ENCODE results near the gene CERS5. TPM values are rescaled to one million over a fixed set of nuclear protein-coding genes. Genes with fewer than 3 reads are reported as not detected.

The CERS5 gene
- polyA plus RNA-seq, 3 donors from 2014 or later, result 57.2 to 104 (median 64.0) TPM

DNA sequence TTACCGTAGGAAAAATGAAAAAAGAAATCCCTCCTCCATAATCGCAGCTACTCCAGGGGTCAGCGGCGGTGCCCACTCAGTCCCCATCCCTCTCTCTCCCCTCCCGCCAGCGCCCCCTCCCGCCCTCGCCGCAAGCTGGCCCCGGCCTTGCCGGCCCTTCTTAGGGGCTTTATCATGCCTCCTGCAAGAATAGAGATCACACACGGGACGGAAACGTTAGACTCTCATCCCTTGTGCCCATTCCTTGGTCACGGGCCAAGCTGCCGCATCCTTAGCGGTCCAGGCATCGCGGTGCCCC lies 55.8 kb downstream of the CERS5 start:
- no peak for DNase-seq
- Mint-ChIP-seq H3K4me3 (peak overlapping the region; percentile 95 to 99 (median 98)), H3K27me3 (ENCODE audit: low read depth in 3 of 3) (peaks cover 1 to 12% (median 3%) of the 10 kb centered on the region in 3 donors), H3K9me3 (no peaks in the 10 kb centered on the region), H3K27ac (peak overlapping the region; percentile 97 to 99 (median 98)), H3K36me3 (peaks cover under 1 to 4% (median 3%) of the 10 kb centered on the region in 3 donors), H3K4me1 (peaks cover 28 to 38% of the 10 kb centered on the region in 2 donors)

DNA sequence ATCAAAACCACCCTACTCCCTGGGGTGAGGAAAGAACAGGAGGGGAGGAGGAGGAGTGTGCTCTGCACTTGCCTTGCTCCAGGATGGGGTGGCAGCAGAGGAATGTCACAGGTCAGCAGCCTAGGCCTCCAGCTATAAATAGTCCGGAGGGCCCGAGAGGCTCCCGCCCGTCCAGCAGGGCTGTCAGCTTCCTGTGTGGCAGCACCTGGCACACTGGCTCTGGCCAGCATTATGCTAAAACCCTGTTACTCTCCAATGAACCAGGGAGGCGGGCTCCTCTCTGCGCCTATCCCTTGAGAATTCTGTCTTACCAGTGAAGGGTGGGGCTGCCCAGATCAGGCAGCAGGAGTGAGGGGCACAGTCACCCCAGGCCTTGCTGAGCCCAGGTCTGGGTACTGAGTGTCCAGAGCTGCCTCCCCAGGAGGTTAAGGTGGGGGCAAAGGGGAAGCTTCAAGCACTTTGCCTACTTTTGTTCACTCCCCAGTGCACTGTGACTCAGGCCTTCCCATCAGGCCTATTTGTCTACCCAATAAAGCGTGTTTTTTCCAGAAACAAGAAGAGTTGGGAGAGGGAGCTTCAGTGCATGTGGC lies 56.3 kb downstream of the CERS5 start:
- DNase-seq, result no peak
- peaks cover 0 to 3% (median 3%) of the 10 kb centered on the region in 3 donors for H3K36me3 Mint-ChIP-seq
- H3K27me3 Mint-ChIP-seq (ENCODE audit: low read depth in 3 of 3), result peaks cover 1 to 12% (median 3%) of the 10 kb centered on the region in 3 donors
- H3K9me3 Mint-ChIP-seq, result no peaks in the 10 kb centered on the region
- peaks cover 25 to 33% of the 10 kb centered on the region in 2 donors for H3K4me1 Mint-ChIP-seq
- peak overlapping the region in 5 of 6 donors; percentile 42 to 99 (median 97) for H3K27ac Mint-ChIP-seq
- H3K4me3 Mint-ChIP-seq, result peak overlapping the region; percentile 95 to 99 (median 98)

DNA sequence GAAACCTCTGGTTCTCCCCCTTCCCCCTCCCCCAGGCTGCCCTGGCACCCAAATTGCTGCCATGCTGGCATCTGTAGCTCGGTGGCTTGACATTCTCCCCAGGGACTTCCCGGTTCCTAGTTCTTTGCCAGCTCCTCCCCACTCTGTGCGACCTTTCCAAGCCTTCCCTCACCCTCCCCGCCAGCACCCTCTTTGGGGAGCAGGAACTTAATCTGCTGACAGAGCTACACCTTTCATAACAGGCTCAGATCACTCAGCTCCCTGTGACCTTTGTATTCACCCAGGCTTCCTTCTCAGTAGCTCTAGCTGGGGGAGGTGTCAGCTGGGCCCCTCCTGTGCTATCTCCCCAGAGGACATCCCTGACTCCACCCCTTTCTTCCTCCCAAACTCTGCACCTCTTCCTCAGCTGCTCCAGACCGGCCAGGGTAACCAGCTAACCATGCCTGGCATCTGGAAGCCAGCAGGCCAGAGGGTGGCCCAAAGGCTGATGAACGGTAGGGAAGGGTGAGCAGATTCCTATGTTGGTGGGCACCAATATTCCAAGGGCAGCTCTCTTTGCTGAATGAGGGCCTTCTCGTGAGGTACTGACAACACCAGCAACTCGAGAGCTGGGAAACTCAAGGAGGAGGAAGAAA lies 56.9 kb downstream of the CERS5 start:
- Mint-ChIP-seq H3K4me3 (peak overlapping the region in 2 of 5 donors; percentile 36 to 65), H3K9me3 (no peaks in the 10 kb centered on the region)

DNA sequence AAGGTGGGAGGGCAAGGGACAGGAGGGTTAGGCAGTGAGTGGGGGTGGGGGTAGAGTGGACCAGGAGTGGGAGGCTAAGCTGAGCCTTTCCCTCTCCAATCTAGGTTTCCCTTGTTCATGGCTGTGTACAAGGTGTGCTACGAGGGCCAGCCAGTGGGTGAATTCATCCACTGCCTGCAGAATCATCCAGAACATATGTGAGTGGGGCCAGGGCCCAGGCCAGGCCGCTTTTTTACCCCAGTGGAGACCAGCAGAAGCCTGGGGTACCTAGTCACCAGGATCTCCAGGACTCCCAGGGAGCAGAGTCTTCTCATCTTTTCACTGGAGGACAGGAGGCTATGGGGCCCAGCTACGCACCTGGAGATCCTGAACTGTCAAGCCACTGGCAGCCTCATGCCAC lies 57.9 kb downstream of the CERS5 start:
- Mint-ChIP-seq H3K27ac (no peak overlapping the region), H3K27me3 (ENCODE audit: low read depth in 3 of 3) (peaks cover 1 to 13% (median 3%) of the 10 kb centered on the region in 3 donors), H3K4me1 (peaks cover 18 to 23% of the 10 kb centered on the region in 2 donors), H3K9me3 (no peaks in the 10 kb centered on the region), H3K36me3 (peaks cover 0 to under 1% (median 0%) of the 10 kb centered on the region in 3 donors), H3K4me3 (no peak overlapping the region)
- no peak for DNase-seq

More for the DNA sequence above, 56.9 kb downstream of the CERS5 start:
- peaks cover 0 to 3% (median 0%) of the 10 kb centered on the region in 3 donors for H3K36me3 Mint-ChIP-seq
- H3K27me3 Mint-ChIP-seq (ENCODE audit: low read depth in 3 of 3), result peaks cover 1 to 12% (median 3%) of the 10 kb centered on the region in 3 donors
- no peak for DNase-seq
- peaks cover 20 to 28% of the 10 kb centered on the region in 2 donors for H3K4me1 Mint-ChIP-seq
- H3K27ac Mint-ChIP-seq, result peak overlapping the region in 2 of 6 donors; percentile 42 to 73

DNA sequence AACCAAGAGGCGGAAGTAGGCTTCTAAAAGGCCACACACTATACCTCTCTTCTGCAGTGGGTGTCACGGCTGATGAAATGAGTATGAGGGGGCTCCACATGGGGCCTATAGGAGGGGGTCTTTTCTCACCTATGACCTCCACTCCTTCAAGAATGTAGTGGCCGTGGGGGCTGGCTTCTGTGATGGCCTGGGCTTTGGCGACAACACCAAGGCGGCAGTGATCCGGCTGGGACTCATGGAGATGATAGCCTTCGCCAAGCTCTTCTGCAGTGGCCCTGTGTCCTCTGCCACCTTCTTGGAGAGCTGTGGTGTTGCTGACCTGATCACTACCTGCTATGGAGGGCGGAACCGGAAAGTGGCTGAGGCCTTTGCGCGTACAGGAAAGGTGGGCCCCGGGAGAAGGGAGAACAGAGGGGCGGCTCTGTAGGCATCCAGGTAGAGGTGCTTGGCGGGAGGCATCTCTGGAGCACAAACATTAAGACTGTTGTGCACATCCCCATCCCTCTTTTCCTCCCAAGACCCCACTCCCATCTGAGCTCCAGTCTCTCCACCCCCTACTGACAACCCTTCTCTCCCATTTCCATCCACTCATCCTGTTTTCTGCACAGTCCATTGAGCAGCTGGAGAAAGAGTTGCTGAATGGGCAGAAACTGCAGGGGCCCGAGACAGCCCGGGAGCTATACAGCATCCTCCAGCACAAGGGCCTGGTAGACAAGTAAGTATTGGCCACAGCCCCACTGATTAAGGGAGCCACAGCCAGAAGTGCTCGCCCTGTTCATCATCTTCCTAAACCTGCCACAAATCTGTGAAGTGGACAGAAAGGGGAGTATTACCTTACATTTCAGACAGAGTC lies 59.5 kb downstream of the CERS5 start:
- H3K4me1 Mint-ChIP-seq, result peaks cover 9 to 10% of the 10 kb centered on the region in 2 donors

DNA sequence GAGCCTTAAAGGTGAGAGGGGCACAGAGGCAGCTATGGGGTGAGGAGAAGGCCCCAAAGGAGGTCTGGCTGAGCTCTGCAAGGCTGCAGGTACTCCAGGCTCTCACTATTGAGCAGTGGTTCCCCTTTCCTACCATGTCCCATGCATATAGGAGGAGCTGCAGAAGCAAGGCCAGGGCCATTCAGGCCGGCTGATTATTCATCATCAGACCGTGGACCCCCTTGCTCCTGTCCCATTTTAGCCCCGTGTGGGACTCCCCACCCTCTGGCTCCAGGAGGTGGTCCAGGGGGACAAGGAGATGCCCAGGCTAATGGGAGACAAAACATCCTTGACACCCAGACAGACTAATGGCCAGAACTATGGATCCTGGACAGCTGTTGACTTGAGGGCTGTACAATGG lies 60.3 kb downstream of the CERS5 start:
- H3K4me1 Mint-ChIP-seq, result peaks cover 6% of the 10 kb centered on the region in 2 donors
- peaks cover 0 to 6% (median 1%) of the 10 kb centered on the region in 3 donors for H3K27me3 Mint-ChIP-seq (ENCODE audit: low read depth in 3 of 3)
- H3K4me3 Mint-ChIP-seq, result no peak overlapping the region
- H3K36me3 Mint-ChIP-seq, result peaks cover 0 to under 1% (median 0%) of the 10 kb centered on the region in 3 donors
- no peaks in the 10 kb centered on the region for H3K9me3 Mint-ChIP-seq
- no peak overlapping the region for H3K27ac Mint-ChIP-seq
- DNase-seq, result no peak

More for the DNA sequence above, 59.5 kb downstream of the CERS5 start:
- Mint-ChIP-seq H3K27me3 (ENCODE audit: low read depth in 3 of 3) (peaks cover 1 to 13% (median 3%) of the 10 kb centered on the region in 3 donors), H3K4me3 (no peak overlapping the region), H3K27ac (no peak overlapping the region), H3K9me3 (no peaks in the 10 kb centered on the region), H3K36me3 (no peaks in the 10 kb centered on the region)
- no peak for DNase-seq

DNA sequence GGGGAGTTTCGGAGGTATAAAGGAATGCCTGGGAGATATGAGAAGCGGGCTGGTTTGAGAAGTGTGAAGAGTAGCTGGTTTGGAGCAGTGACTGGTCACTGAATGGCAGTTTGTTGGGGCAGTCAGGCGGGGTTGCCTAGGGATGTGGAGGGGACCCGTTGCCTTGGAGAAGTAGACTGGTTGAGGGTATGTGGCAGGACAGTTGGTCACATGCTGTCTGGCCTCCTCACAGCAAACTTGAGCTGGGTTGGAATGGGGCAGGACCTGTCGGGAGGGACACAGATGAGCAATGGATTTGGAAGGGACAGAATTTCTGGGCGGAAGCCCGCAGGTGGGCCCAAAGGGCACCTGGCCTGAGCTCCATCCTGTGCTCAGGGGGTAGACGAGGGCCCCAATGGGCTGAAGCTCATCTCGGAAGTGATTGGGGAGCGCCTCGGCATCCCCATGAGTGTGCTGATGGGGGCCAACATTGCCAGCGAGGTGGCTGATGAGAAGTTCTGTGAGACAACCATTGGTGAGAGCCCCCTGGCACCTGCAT lies 61.2 kb downstream of the CERS5 start:
- Mint-ChIP-seq H3K4me1 (peaks cover 0 to 2% of the 10 kb centered on the region in 2 donors), H3K36me3 (peaks cover 0 to 4% (median 3%) of the 10 kb centered on the region in 3 donors), H3K9me3 (no peaks in the 10 kb centered on the region), H3K27me3 (ENCODE audit: low read depth in 3 of 3) (peaks cover 0 to 3% (median 0%) of the 10 kb centered on the region in 3 donors), H3K27ac (no peak overlapping the region), H3K4me3 (no peak overlapping the region)
- no peak for DNase-seq

DNA sequence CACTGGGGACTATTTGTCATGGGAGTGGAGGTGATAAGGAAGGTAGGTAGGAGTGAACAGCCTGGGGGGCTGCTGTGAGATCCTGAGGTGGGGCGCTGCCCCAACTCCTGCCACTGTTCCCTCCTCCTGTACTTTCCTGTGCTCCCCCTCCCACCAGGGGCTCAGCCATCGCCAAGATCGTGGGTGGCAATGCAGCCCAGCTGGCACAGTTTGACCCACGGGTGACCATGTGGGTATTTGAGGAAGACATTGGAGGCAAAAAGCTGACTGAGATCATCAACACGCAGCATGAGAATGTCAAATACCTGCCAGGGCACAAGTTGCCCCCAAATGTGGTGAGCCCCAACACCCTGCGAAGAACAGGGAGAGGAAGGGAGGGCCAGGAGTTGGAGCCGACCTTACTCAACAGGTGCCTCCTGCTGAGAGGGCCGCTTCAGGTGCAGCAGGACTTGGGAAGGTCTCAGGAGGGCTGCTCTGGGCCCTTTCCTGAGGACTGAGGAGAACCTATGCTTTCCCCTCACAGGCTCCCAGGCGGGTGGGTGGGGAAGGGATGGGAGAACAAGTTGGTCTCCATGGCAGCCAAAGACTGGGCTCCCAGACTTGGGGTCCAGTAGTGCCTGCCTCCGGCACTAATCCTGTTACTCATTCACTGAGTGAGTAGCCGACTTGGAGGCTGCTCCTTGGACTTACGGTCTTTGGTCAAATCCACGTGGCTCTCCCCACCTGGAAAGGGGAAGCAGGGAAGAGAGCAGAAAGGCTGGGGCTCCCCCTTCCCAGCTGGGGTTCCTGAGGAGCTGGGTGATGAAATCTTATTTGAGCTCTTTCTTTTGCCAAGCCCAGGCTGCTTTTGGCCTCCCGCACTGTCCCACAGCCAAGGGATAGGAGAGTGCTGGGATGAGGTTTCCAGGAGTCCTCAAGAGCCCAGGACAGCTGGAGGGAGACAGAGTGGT lies 62.5 kb downstream of the CERS5 start:
- H3K27ac Mint-ChIP-seq, result no peak overlapping the region
- no peaks in the 10 kb centered on the region for H3K9me3 Mint-ChIP-seq
- H3K4me1 Mint-ChIP-seq, result no peaks in the 10 kb centered on the region
- H3K4me3 Mint-ChIP-seq, result no peak overlapping the region
- no peak for DNase-seq
- peaks cover 3 to 13% (median 10%) of the 10 kb centered on the region in 3 donors for H3K36me3 Mint-ChIP-seq
- H3K27me3 Mint-ChIP-seq (ENCODE audit: low read depth in 3 of 3), result peaks cover 0 to 2% (median 0%) of the 10 kb centered on the region in 3 donors

DNA sequence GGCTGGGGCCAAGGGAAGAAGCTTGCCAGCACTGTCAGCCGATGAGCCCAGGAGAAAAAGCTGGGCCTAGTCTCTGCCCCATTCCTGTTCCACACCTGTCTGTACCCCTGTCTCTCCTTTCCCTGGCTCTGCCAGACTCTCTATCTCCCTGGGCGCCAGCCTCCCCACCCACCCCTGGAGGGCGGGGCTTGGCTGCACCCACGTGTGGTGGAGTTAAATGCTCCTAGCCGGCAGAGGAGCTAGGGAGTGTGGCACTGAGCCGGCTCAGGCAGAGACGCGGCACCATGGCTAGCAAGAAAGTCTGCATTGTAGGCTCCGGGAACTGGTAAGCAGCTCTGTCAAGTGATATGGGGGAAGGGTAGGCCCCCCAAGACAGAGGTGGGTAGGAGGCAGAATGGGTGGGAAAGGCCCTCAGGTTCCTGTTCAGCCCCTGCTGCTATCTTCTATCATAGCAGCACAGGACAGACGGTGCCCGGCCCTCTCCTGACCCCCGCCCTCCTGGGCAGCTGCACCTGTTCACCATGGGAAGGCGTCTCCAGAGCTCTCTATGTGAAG lies 63.3 kb downstream of the CERS5 start, which contains the start of gene GPD1:
Gene GPD1 (plus strand): TSS at position 242 of the 555 bp plus-strand sequence. CDS start 43 bp downstream, at position 285.
- Mint-ChIP-seq H3K27ac (no peak within 1 kb of the TSS), H3K4me1 (no peaks in the 10 kb centered on the region), H3K9me3 (no peaks in the 10 kb centered on the region), H3K4me3 (no peak within 1 kb of the TSS), H3K27me3 (ENCODE audit: low read depth in 3 of 3) (peaks cover 0 to 2% (median 0%) of the 10 kb centered on the region in 3 donors), H3K36me3 (peaks cover 8 to 20% (median 14%) of the 10 kb centered on the region in 3 donors)
- no peak for DNase-seq

DNA sequence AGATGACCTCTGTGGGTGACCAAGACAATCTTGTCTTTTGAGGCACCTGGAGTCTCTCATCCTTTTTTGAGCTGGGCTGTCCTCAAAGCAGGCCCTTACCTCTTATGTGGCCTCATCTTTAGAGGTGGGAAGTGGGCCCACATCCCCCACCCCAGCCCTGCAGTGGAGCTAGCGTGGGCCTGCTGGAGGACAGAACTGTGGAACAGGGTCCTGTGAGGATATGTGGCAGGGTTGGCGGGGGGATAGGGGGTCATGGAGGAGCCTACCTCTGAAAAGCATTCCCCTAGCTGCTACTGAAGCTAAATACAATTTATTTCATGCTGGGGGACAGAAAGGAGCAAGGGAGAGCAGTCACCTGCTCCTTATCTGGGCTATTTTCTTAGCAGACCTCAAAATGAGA lies 63.8 kb downstream of the CERS5 start:
- Mint-ChIP-seq H3K9me3 (no peaks in the 10 kb centered on the region), H3K27ac (no peak overlapping the region), H3K4me3 (no peak overlapping the region), H3K4me1 (no peaks in the 10 kb centered on the region), H3K36me3 (peaks cover 13 to 25% (median 15%) of the 10 kb centered on the region in 3 donors), H3K27me3 (ENCODE audit: low read depth in 3 of 3) (peaks cover 0 to 2% (median 0%) of the 10 kb centered on the region in 3 donors)
- DNase-seq, result no peak

DNA sequence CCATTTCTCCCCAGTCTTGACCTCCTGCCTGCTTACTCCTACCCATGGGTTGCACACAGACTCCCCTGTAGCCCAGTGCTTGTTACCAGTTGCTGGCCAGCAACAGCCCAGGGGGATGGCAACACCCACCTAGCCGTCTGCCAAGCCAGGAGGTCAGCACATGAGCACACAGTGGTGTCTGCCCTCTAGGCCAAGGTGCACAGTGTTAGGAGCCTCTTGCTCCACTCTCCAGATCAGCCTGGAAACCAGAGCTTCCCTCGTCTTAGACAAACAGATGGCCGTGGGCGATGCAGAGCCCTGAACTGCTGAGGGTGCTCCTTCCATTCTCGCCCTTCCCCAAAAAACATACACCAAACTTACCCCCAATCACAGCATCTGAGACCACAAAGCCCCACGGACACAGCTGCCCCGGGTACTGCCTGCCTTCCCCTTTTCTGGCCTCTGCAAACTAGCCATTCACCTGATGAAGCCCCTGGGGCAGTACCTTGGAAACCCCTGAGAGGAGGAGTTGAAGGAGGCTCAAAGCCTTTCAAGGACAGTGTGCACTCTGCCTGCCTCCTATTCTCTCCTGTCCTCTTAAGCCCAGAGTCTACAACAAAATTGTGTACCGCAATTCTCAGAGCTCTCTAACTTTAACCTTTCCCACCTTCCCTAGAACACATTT lies 64.4 kb downstream of the CERS5 start:
- peaks cover 18 to 31% (median 19%) of the 10 kb centered on the region in 3 donors for H3K36me3 Mint-ChIP-seq
- no peak for DNase-seq
- H3K9me3 Mint-ChIP-seq, result no peaks in the 10 kb centered on the region
- peaks cover 0 to 2% (median 0%) of the 10 kb centered on the region in 3 donors for H3K27me3 Mint-ChIP-seq (ENCODE audit: low read depth in 3 of 3)
- H3K27ac Mint-ChIP-seq, result no peak overlapping the region
- no peaks in the 10 kb centered on the region for H3K4me1 Mint-ChIP-seq
- no peak overlapping the region for H3K4me3 Mint-ChIP-seq

DNA sequence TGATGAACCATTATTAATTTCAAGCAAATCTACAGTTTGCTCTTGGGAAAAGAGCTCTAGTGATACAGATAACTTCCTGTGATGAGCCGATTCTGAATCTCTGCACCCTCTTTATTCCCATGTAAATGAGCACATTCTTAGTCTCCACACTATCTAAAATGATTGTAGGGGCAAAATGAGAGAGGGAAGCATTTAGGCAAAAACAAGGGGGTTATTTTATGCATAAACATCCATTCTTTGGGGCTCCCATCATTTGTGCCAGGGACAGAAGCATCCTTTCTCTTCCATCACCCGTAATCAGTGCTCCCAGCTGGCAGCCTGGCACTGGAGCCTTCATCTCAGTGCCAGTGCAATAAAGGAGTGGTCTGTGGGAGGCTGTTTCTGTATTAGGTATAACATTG lies 65.0 kb downstream of the CERS5 start:
- no peak overlapping the region for H3K27ac Mint-ChIP-seq
- no peaks in the 10 kb centered on the region for H3K9me3 Mint-ChIP-seq
- H3K4me3 Mint-ChIP-seq, result no peak overlapping the region
- peaks cover 18 to 35% (median 20%) of the 10 kb centered on the region in 3 donors for H3K36me3 Mint-ChIP-seq
- H3K27me3 Mint-ChIP-seq (ENCODE audit: low read depth in 3 of 3), result peaks cover 0 to 2% (median 0%) of the 10 kb centered on the region in 3 donors
- H3K4me1 Mint-ChIP-seq, result no peaks in the 10 kb centered on the region
- no peak for DNase-seq
